ENCODE results near the gene LTBR. TPM values are rescaled to one million over a fixed set of nuclear protein-coding genes. Genes with fewer than 3 reads are reported as not detected.

The LTBR gene
- 30.6 and 46.2 TPM in 2 replicates for total RNA-seq

GRCh38 chr12:6383572-6384498 lies at the start of gene LTBR:
TSS of gene LTBR (plus strand) at chr12:6384162. CDS start at chr12:6384359, 197 bp downstream.

GRCh38 chr12:6341417-6342139 lies 42.4 kb upstream of the LTBR start, which contains the start of gene TNFRSF1A:
TSS of gene TNFRSF1A (minus strand) at chr12:6342076. CDS start at chr12:6341814, 262 bp downstream.

GRCh38 chr12:6375269-6376078 lies 8.5 kb upstream of the LTBR start, which contains the start of gene SCNN1A:
TSS of gene SCNN1A (minus strand) at chr12:6375563. CDS start at chr12:6374783, 780 bp downstream.

Other genes starting within 250 kb of the LTBR start
- gene CD9, start 183.8 kb upstream of the LTBR start, total RNA-seq, result 325 and 510 TPM in 2 replicates
- under 0.01 TPM in 1 of 2 replicates, not detected in the other for gene PLEKHG6, start 73.5 kb upstream of the LTBR start, total RNA-seq
- 39.7 and 60.5 TPM in 2 replicates for gene TNFRSF1A, start 42.1 kb upstream of the LTBR start, total RNA-seq
- gene SCNN1A, start 8.6 kb upstream of the LTBR start, total RNA-seq, result 0.16 TPM in 1 of 2 replicates, not detected in the other
- not detected in 2 replicates for gene CD27, start 60.8 kb downstream of the LTBR start, total RNA-seq
- 11.8 and 17.4 TPM in 2 replicates for gene TAPBPL, start 67.9 kb downstream of the LTBR start, total RNA-seq
- 1.9 and 7.9 TPM in 2 replicates for gene VAMP1, start 86.5 kb downstream of the LTBR start, total RNA-seq
- 107 and 118 TPM in 2 replicates for gene MRPL51, start 109.1 kb downstream of the LTBR start, total RNA-seq
- gene NCAPD2, start 109.9 kb downstream of the LTBR start, total RNA-seq, result 36.8 and 54.2 TPM in 2 replicates
- 3,225 and 4,830 TPM in 2 replicates for gene GAPDH, start 150.4 kb downstream of the LTBR start, total RNA-seq
- 6.6 and 12.7 TPM in 2 replicates for gene IFFO1, start 171.9 kb downstream of the LTBR start, total RNA-seq
- 6.5 and 19.4 TPM in 2 replicates for gene NOP2, start 184.1 kb downstream of the LTBR start, total RNA-seq
- 158 and 246 TPM in 2 replicates for gene CHD4, start 223.2 kb downstream of the LTBR start, total RNA-seq

Data from bladder microvascular endothelial cell (primary cell).